ENCODE results near the gene TNRC18.
"Not testable (repeated sequence)": the region's sequence is repeated elsewhere in the genome, so short reads cannot be mapped to it uniquely, and the experiment has no call there.

DNA sequence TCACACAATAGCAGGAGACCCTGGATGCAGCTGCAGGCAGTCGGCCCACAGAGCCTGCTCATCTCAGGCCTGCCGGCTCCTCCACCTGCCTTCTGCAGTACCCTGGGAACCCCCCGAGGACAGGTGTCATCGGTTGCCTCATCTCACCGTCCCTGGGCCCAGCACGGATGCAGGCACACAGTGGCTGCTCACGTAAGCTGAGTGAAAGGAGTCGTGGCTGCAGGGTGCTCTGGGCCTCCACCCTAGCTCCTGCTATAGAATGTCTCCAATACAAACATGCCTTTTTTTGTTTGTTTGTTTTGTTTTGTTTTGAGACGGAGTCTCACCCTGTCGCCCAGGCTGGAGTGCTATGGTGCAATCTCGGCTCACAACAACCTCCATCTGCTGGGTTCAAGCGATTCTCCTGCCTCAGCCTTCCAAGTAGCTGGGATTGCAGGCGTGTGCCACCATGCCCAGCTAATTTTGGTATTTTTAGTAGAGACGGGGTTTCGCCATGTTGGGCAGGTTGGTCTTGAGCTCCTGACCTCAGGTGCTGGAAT, 163.0 kb downstream of the TNRC18 start:
- TF ChIP-seq, protein P1, sequence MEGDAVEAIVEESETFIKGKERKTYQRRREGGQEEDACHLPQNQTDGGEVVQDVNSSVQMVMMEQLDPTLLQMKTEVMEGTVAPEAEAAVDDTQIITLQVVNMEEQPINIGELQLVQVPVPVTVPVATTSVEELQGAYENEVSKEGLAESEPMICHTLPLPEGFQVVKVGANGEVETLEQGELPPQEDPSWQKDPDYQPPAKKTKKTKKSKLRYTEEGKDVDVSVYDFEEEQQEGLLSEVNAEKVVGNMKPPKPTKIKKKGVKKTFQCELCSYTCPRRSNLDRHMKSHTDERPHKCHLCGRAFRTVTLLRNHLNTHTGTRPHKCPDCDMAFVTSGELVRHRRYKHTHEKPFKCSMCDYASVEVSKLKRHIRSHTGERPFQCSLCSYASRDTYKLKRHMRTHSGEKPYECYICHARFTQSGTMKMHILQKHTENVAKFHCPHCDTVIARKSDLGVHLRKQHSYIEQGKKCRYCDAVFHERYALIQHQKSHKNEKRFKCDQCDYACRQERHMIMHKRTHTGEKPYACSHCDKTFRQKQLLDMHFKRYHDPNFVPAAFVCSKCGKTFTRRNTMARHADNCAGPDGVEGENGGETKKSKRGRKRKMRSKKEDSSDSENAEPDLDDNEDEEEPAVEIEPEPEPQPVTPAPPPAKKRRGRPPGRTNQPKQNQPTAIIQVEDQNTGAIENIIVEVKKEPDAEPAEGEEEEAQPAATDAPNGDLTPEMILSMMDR (IDR thresholded peaks at IDR 0.05), result not testable (repeated sequence)
- TF ChIP-seq EP300, POLR2A, POLR2AphosphoS5 (IDR thresholded peaks at IDR 0.05): not testable (repeated sequence)
